B cell (primary cell): ENCODE results near the gene KIAA0319L.

Experiments used
- EZH2 ChIP-seq: IDR thresholded peaks from 2 replicates; pipeline ENCODE4 v1.6.1; 2012; ENCODE audit warnings: borderline replicate concordance, low read depth, mild to moderate bottlenecking, moderate library complexity, low read length; ENCODE audit not compliant: insufficient read depth, poor library complexity, severe bottlenecking
- TF ChIP-seq, protein P1 (sequence below): fragments of 200-600 bp; IDR thresholded peaks from one replicate; pipeline ENCODE4 v1.8.0; 2022; ENCODE audit warnings: antibody characterized with exemption, mild to moderate bottlenecking

GRCh38 chr1:35557118-35557610 is at the start of gene KIAA0319L:
- TF ChIP-seq, protein P1, sequence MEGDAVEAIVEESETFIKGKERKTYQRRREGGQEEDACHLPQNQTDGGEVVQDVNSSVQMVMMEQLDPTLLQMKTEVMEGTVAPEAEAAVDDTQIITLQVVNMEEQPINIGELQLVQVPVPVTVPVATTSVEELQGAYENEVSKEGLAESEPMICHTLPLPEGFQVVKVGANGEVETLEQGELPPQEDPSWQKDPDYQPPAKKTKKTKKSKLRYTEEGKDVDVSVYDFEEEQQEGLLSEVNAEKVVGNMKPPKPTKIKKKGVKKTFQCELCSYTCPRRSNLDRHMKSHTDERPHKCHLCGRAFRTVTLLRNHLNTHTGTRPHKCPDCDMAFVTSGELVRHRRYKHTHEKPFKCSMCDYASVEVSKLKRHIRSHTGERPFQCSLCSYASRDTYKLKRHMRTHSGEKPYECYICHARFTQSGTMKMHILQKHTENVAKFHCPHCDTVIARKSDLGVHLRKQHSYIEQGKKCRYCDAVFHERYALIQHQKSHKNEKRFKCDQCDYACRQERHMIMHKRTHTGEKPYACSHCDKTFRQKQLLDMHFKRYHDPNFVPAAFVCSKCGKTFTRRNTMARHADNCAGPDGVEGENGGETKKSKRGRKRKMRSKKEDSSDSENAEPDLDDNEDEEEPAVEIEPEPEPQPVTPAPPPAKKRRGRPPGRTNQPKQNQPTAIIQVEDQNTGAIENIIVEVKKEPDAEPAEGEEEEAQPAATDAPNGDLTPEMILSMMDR = no peak
- TF ChIP-seq EZH2 = no peak
